Measurements from ENCODE around the gene MXD4.
"Not testable (repeated sequence)": the region's sequence is repeated elsewhere in the genome, so short reads cannot be mapped to it uniquely, and the experiment has no call there.

Gene MXD4

DNA sequence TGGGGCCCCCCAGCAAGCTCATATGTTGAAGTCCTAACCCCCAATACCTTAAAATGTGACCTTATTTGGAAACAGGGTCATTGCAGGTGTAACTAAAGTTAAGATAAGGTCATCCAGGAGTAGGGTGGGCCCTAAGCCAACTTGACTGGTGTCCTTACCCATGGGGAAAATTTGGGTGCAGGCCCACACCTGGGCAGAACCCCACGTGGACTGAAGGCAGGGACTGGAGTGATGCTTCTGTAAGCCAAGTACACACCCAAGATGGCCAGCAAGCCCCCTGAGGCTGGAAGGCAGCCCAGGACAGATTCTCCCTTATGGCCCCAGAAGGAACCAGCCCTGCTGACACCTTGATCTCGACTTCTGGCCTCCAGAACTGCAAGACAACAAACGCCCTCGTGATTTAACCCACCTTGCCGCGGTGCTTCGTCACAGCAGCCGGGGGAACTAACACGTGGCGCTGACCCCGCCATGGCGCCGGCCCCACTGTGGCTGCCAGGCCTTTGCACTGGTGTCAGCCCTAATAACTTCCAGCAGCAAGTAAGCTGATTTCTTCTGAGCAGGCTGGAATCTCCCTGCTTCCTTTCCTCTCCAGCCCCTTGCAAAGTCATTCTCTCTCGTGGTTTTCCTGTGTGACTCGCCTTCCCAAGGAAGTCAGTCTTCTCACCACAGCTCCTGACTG lies 23.2 kb upstream of the MXD4 start:
- 93 to 97% methylated on average over 15 of the region's 15 CpGs for WGBS, 2 experiments
- no peak overlapping the region for H3K27ac ChIP-seq (ENCODE audit: insufficient read depth, low read depth, low read length, poor library complexity, severe bottlenecking)
- H3K36me3 ChIP-seq (ENCODE audit: control insufficient read depth, insufficient read depth, low read length) = no peaks in the 10 kb centered on the region
- H3K9me3 ChIP-seq (ENCODE audit: control insufficient read depth, low read length) = no peaks in the 10 kb centered on the region
- H3K4me1 ChIP-seq (ENCODE audit: control insufficient read depth, insufficient read depth, low read length) = peaks cover 24% of the 10 kb centered on the region
- H3K4me3 ChIP-seq (ENCODE audit: insufficient read depth, low read depth, low read length) = no peak overlapping the region
- no peaks in the 10 kb centered on the region for H3K27me3 ChIP-seq (ENCODE audit: control insufficient read depth, insufficient read depth, low read length, poor library complexity, severe bottlenecking)

GRCh38 chr4:2284161-2284933 lies 22.4 kb upstream of the MXD4 start:
- 96% methylated on average over 23 of the region's 23 CpGs for WGBS, 2 experiments
- Histone ChIP-seq H3K4me3 (ENCODE audit: insufficient read depth, low read depth, low read length) (no peak overlapping the region), H3K36me3 (ENCODE audit: control insufficient read depth, insufficient read depth, low read length) (no peaks in the 10 kb centered on the region), H3K27ac (ENCODE audit: insufficient read depth, low read depth, low read length, poor library complexity, severe bottlenecking) (no peak overlapping the region), H3K9me3 (ENCODE audit: control insufficient read depth, low read length) (no peaks in the 10 kb centered on the region), H3K4me1 (ENCODE audit: control insufficient read depth, insufficient read depth, low read length) (peaks cover 24% of the 10 kb centered on the region), H3K27me3 (ENCODE audit: control insufficient read depth, insufficient read depth, low read length, poor library complexity, severe bottlenecking) (no peaks in the 10 kb centered on the region)

GRCh38 chr4:2283199-2283711 lies 21.3 kb upstream of the MXD4 start:
- peaks cover 24% of the 10 kb centered on the region for H3K4me1 ChIP-seq (ENCODE audit: control insufficient read depth, insufficient read depth, low read length)
- H3K9me3 ChIP-seq (ENCODE audit: control insufficient read depth, low read length) = no peaks in the 10 kb centered on the region
- WGBS, 2 experiments = 92 to 93% methylated on average over 3 of the region's 3 CpGs
- no peak overlapping the region for H3K27ac ChIP-seq (ENCODE audit: insufficient read depth, low read depth, low read length, poor library complexity, severe bottlenecking)
- no peak overlapping the region for H3K4me3 ChIP-seq (ENCODE audit: insufficient read depth, low read depth, low read length)
- no peaks in the 10 kb centered on the region for H3K36me3 ChIP-seq (ENCODE audit: control insufficient read depth, insufficient read depth, low read length)
- H3K27me3 ChIP-seq (ENCODE audit: control insufficient read depth, insufficient read depth, low read length, poor library complexity, severe bottlenecking) = no peaks in the 10 kb centered on the region

GRCh38 chr4:2281575-2282343 lies 19.9 kb upstream of the MXD4 start:
- Histone ChIP-seq H3K4me1 (ENCODE audit: control insufficient read depth, insufficient read depth, low read length) (peaks cover 13% of the 10 kb centered on the region), H3K9me3 (ENCODE audit: control insufficient read depth, low read length) (no peaks in the 10 kb centered on the region), H3K27me3 (ENCODE audit: control insufficient read depth, insufficient read depth, low read length, poor library complexity, severe bottlenecking) (no peaks in the 10 kb centered on the region), H3K27ac (ENCODE audit: insufficient read depth, low read depth, low read length, poor library complexity, severe bottlenecking) (no peak overlapping the region), H3K36me3 (ENCODE audit: control insufficient read depth, insufficient read depth, low read length) (no peaks in the 10 kb centered on the region), H3K4me3 (ENCODE audit: insufficient read depth, low read depth, low read length) (no peak overlapping the region)
- 87 to 89% methylated on average over 10 of the region's 10 CpGs for WGBS, 2 experiments

DNA sequence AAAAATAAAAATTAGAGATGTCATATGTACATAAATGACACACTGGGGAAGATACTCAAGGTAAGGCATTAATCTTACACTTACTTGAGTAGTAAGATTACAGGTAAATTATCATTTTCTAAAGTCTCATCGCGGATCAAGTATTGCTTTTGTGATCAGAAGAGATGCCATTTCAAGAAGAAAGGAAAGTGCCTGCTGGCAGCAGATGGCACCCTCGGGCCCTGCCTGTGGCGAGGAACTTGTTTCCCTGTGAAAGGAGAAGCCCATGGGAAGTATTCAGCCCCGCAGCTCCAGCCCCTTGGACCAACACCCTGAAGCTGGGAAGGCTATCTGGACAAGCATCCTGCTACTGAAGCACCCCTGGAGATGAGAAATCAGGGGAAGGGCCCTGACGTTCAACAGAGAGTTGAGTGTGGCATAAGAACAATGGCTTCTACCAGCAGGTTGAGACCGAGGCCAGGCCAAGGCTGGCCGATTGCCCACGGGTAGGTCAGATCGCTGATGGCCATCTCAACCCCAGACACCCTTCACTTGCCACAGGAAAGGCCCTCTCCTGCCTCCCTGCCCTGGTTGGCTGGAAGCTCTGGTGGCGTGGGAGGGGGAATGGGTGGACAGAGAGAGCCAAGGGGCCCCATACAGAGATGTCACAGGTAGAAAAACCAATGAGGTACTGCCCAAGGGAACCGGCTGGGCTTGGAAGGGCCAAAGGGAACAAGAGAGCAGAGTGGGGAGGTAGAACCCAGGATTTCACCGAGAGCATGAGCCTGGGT lies 18.8 kb upstream of the MXD4 start:
- Histone ChIP-seq H3K27me3 (ENCODE audit: control insufficient read depth, insufficient read depth, low read length, poor library complexity, severe bottlenecking) (no peaks in the 10 kb centered on the region), H3K9me3 (ENCODE audit: control insufficient read depth, low read length) (no peaks in the 10 kb centered on the region), H3K36me3 (ENCODE audit: control insufficient read depth, insufficient read depth, low read length) (no peaks in the 10 kb centered on the region), H3K27ac (ENCODE audit: insufficient read depth, low read depth, low read length, poor library complexity, severe bottlenecking) (no peak overlapping the region), H3K4me3 (ENCODE audit: insufficient read depth, low read depth, low read length) (no peak overlapping the region), H3K4me1 (ENCODE audit: control insufficient read depth, insufficient read depth, low read length) (peaks cover 3% of the 10 kb centered on the region)
- 92% methylated on average over 13 of the region's 13 CpGs for WGBS, 2 experiments

DNA sequence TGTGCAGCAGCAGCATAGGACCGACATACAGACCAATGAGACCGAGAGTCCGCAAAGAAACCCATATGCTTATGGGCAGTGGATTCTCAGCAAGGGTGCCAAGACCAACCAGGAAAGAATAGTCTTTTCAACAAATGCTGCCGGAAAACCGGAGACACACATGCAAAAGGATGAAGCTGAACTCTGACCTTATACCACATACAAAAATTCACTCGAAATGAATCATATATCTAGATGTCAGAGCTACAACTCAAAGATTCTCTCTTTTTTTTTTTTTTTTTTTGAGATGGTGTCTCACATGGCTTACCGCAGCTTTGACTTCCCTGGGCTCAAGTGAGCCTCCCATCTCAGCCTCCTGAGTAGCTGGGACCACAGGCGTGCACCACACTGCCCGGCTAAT lies 16.0 kb upstream of the MXD4 start:
- Histone ChIP-seq H3K27me3 (ENCODE audit: control insufficient read depth, insufficient read depth, low read length, poor library complexity, severe bottlenecking) (no peaks in the 10 kb centered on the region), H3K4me3 (ENCODE audit: insufficient read depth, low read depth, low read length) (no peak overlapping the region), H3K36me3 (ENCODE audit: control insufficient read depth, insufficient read depth, low read length) (no peaks in the 10 kb centered on the region), H3K9me3 (ENCODE audit: control insufficient read depth, low read length) (no peaks in the 10 kb centered on the region), H3K4me1 (ENCODE audit: control insufficient read depth, insufficient read depth, low read length) (no peaks in the 10 kb centered on the region), H3K27ac (ENCODE audit: insufficient read depth, low read depth, low read length, poor library complexity, severe bottlenecking) (no peak overlapping the region)
- WGBS, 2 experiments = 93% methylated on average over 9 of the region's 9 CpGs

DNA sequence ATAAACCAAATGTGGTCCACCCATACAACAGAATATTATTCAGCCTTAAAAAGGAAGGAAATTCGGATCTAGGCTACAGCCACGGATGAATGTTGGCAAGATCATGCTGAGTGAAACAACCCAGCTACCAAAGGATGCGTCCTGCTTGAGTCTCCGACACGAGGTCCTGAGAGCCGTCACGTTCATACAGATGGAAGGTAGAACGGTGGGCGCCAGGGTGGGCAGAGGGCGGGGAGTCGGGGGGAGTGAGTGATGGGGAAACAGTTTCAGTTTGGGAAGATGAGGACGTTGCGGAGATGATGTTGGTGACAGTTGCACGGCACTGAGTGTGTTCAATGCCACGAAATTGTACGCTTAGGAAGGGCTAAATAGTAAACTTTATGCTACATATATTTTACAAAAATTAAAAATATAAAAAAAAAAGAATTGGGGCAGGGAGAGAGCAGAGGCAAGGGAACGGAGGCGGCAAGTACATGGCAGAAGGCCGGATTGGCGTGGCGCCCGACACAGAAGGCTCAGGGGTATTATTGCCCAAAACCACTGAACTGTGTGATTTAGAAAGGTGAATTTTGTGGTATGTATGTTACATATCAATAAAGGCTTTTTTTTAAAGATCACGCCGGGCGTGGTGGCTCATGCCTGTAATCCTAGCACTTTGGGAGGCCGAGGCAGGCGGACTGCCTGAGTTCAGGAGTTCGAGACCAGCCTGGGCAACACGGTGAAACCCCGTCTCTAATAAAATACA lies 14.8 kb upstream of the MXD4 start:
- no peaks in the 10 kb centered on the region for H3K4me1 ChIP-seq (ENCODE audit: control insufficient read depth, insufficient read depth, low read length)
- no peaks in the 10 kb centered on the region for H3K27me3 ChIP-seq (ENCODE audit: control insufficient read depth, insufficient read depth, low read length, poor library complexity, severe bottlenecking)
- H3K27ac ChIP-seq (ENCODE audit: insufficient read depth, low read depth, low read length, poor library complexity, severe bottlenecking) = no peak overlapping the region
- H3K9me3 ChIP-seq (ENCODE audit: control insufficient read depth, low read length) = no peaks in the 10 kb centered on the region
- 93 to 97% methylated on average over 29 of the region's 30 CpGs for WGBS, 2 experiments
- H3K4me3 ChIP-seq (ENCODE audit: insufficient read depth, low read depth, low read length) = no peak overlapping the region
- no peaks in the 10 kb centered on the region for H3K36me3 ChIP-seq (ENCODE audit: control insufficient read depth, insufficient read depth, low read length)

DNA sequence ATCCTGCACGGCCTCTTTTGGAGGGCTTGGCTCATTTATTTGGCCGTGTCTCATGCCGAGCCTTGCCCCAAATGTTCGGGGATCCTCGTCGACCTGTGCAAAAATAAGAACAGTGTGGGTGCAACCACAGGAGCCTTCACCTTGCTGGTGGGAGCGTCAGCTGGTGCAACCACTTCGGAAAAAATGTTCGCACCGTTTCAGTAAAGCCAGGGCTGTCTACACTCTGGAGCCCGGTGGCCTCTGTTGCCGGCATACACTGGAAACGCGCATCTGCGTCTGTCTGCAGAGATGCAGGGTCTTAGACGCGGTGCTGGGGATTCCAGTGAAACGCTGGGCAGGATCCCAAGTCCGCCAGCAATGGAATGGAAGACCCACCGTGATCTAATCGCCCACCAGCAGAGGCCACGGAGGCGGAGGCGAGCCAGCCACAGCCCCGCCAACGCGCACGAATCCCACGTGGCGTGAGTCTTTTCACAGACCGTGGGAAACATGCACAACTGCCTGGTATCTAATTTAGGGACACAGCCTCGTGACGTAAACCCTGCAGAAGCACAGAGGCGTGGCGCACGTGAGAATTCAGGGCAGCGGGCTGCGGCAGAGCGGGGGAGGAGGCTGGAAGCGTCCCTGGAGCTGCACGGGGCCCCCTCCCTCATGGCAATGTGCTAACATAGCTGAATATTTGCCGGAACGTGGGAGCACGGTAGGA lies 13.8 kb upstream of the MXD4 start:
- Histone ChIP-seq H3K36me3 (ENCODE audit: control insufficient read depth, insufficient read depth, low read length) (no peaks in the 10 kb centered on the region), H3K27me3 (ENCODE audit: control insufficient read depth, insufficient read depth, low read length, poor library complexity, severe bottlenecking) (no peaks in the 10 kb centered on the region), H3K9me3 (ENCODE audit: control insufficient read depth, low read length) (no peaks in the 10 kb centered on the region), H3K4me1 (ENCODE audit: control insufficient read depth, insufficient read depth, low read length) (no peaks in the 10 kb centered on the region), H3K4me3 (ENCODE audit: insufficient read depth, low read depth, low read length) (no peak overlapping the region), H3K27ac (ENCODE audit: insufficient read depth, low read depth, low read length, poor library complexity, severe bottlenecking) (no peak overlapping the region)
- 95% methylated on average over 44 of the region's 44 CpGs for whole genome bisulfite sequencing, 2 experiments

DNA sequence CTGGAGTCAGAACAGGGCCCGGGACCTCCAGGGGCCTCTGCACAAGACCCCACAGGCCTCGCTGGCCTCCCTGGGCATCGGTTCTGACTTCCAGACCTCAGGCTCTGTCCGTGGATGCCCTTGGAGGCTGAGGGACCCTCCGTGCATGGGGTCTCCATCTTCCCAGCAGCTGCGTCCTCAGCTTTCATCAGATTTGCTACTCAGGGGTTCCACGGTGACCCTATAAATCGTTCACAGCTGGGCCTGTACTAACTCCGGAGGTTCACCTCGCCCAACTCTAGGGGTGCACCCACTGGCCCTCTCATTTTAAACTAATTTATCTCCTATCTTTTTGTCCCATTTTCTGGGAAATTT lies 13.1 kb upstream of the MXD4 start:
- 94 to 95% methylated on average over 10 of the region's 10 CpGs for WGBS, 2 experiments
- not testable (repeated sequence) for H3K36me3 ChIP-seq (ENCODE audit: control insufficient read depth, insufficient read depth, low read length); H3K4me3 ChIP-seq (ENCODE audit: insufficient read depth, low read depth, low read length); H3K4me1 ChIP-seq (ENCODE audit: control insufficient read depth, insufficient read depth, low read length); H3K27ac ChIP-seq (ENCODE audit: insufficient read depth, low read depth, low read length, poor library complexity, severe bottlenecking); H3K27me3 ChIP-seq (ENCODE audit: control insufficient read depth, insufficient read depth, low read length, poor library complexity, severe bottlenecking); H3K9me3 ChIP-seq (ENCODE audit: control insufficient read depth, low read length)
